BLaER1 treated with 17β-estradiol and CSF1 and Interleukin-3, amounts not matched to agents 10 nM and 100 nM (cell line): ENCODE results near the gene TUBD1.
"Not testable (repeated sequence)": the region's sequence is repeated elsewhere in the genome, so short reads cannot be mapped to it uniquely, and the experiment has no call there.

ENCODE experiments used
- H3K27ac ChIP-seq, 11 experiments: shearing (Covaris generic); formaldehyde crosslinking; 2 replicates each; pipeline ENCODE4 v1.8.1; 2022
- H3K27me3 ChIP-seq, 11 experiments: shearing (Covaris generic); formaldehyde crosslinking; 2 replicates each; pipeline ENCODE4 v1.8.1; 2022
- H3K36me3 ChIP-seq, 11 experiments: shearing (Covaris generic); formaldehyde crosslinking; 2 replicates each; pipeline ENCODE4 v1.8.1; 2022
- H3K4me1 ChIP-seq, 10 experiments: shearing (Covaris generic); formaldehyde crosslinking; 2 replicates each; pipeline ENCODE4 v1.8.1; 2022
- H3K4me2 ChIP-seq, 11 experiments: shearing (Covaris generic); formaldehyde crosslinking; 2 replicates each; pipeline ENCODE4 v1.8.1; 2022
- H3K4me3 ChIP-seq, 10 experiments: shearing (Covaris generic); formaldehyde crosslinking; 2 replicates each; pipeline ENCODE4 v1.8.1; 2022
- H3K9ac ChIP-seq, 11 experiments: shearing (Covaris generic); formaldehyde crosslinking; 2 replicates each; pipeline ENCODE4 v1.8.1; 2022
- H3K9me3 ChIP-seq, 11 experiments: shearing (Covaris generic); formaldehyde crosslinking; replicated peaks in 1 of 11; 2 replicates each; pipeline ENCODE4 v1.8.1; 2022
- H4K20me1 ChIP-seq, 11 experiments: shearing (Covaris generic); formaldehyde crosslinking; 2 replicates each; pipeline ENCODE4 v1.8.1; 2022
- Cebpa-rat ChIP-seq, 11 experiments: shearing (Covaris generic); IDR thresholded peaks; 2 replicates each; pipeline ENCODE4 v1.8.1; 2022

The TUBD1 gene

DNA sequence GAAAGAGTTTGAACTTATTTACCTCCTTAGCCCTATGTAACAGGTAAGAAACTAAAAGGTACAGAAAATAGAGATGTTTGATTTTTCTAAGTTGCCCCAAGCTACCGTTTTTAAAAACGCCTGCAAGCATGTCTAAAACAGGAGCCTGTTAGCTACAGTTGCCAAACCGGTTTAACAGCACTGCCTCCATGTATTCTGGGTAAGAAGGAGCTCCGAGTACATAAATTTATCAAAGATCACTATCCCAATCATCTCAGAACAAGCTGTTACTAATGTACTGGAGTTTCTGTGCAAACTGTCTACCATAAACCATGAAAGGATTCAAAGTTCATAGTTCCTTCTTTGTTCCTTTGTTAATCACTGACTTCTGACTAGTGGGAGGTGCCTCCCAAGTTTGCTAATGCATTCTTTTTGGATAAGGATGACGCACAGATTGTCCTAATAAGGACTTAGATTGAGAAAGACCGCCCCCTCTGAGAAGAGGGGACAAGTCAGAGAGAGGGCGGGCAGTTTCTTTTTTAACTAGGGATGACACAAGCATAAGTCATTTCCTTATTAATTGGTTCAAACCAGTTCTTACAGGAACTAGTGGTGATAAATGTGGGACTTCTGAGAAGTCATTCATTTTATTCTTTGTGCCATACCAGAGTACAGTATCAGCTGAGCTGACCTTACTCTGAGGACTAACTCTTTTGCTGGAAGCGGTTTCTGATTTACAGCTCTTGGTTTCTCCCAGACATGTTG lies 55.3 kb downstream of the TUBD1 start:
- Histone ChIP-seq H3K4me3 (peak overlapping the region; percentile 64 to 91 (median 76)), H3K9ac (peak overlapping the region; percentile 85 to 100 (median 92)), H3K4me2 (peak overlapping the region; percentile 67 to 94 (median 86)), H3K27ac (peak overlapping the region; percentile 88 to 100 (median 93)), H3K27me3 (no peaks in the 10 kb centered on the region), H3K9me3 (peaks cover 0 to 3% (median 0%) of the 10 kb centered on the region in 11 experiments; a peak in 3 of 22 replicates), H4K20me1 (peaks cover 0 to 39% (median 18%) of the 10 kb centered on the region in 11 experiments; a peak in 11 of 22 replicates), H3K36me3 (peaks cover 33 to 57% (median 45%) of the 10 kb centered on the region in 11 experiments), H3K4me1 (peaks cover 29 to 58% (median 43%) of the 10 kb centered on the region in 10 experiments)
- TF ChIP-seq Cebpa-rat (IDR thresholded peaks at IDR 0.05), result peak in 9 of 11 experiments; percentile 25 to 90 (median 69); a peak in 11 of 22 replicates

DNA sequence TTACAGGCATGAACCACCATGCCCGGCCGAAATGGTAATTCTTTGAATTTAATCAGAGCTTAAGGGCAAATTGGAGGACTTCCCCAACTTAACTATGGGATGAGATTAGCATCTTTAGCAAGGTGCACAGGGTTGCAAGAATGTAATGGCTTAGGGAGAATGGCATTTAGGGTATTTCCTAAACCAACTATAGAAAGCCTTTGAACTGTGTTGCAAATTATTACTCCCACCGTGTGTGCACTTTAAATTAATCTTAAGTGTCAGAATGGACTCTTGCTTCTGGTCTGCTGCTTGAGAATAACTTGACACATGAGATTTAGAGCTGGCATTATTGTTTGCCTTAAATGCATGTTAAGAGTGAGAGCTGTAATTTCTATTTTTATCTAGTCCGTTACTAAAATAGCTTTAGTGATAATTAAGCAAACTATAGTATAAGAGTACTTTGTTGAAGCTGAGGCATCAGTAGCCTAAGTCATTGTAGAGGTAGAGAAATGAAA lies 59.8 kb downstream of the TUBD1 start:
- no peaks in the 10 kb centered on the region for H3K9me3 ChIP-seq
- H3K27ac ChIP-seq, result peak overlapping the region in 4 of 11 experiments; percentile 9 to 26 (median 15); a peak in 2 of 22 replicates
- no peaks in the 10 kb centered on the region for H4K20me1 ChIP-seq
- H3K9ac ChIP-seq, result no peak overlapping the region
- no peak for TF ChIP-seq Cebpa-rat (IDR thresholded peaks at IDR 0.05)
- H3K4me2 ChIP-seq, result peak overlapping the region in 10 of 11 experiments; percentile 14 to 52 (median 30); a peak in 15 of 22 replicates
- H3K27me3 ChIP-seq, result no peaks in the 10 kb centered on the region
- peaks cover 60 to 92% (median 69%) of the 10 kb centered on the region in 10 experiments for H3K4me1 ChIP-seq
- peaks cover 0 to 12% (median 8%) of the 10 kb centered on the region in 11 experiments; a peak in 13 of 22 replicates for H3K36me3 ChIP-seq
- no peak overlapping the region for H3K4me3 ChIP-seq

DNA sequence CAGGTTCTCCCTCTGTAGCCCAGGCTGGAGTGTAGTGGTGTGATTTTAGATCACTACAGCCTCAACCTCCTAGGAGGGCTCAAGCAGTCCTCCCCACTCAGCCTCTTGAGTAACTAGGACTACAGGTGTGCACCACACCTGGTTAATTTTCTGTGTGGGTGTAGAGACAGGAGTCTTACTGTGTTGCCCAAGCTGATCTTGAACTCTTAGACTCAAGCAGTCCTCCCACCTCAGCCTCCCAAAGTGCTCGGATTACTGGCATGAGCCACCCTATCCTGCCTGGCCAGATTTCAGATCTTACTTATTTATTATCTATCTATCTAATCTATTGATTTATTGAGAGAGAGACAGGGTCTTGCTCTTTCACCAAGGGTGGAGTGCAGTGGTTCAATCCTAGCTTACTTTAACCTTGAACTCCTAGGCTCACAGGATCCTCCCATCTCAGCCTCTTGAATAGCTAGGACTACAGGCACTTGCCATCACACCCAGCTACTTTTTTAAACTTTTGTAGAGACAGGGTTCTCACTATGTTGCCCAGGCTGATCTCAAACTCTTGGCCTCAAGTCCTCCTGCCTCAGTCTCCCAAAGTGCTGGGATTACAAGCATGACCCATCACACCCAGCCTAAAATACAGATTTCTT lies 61.8 kb downstream of the TUBD1 start:
- Histone ChIP-seq H3K27ac (peak overlapping the region in 10 of 11 experiments; percentile 78 to 91 (median 86); a peak in 21 of 22 replicates), H3K4me2 (peak overlapping the region; percentile 77 to 93 (median 86)), H3K27me3 (no peaks in the 10 kb centered on the region), H3K4me1 (peaks cover 66 to 97% (median 74%) of the 10 kb centered on the region in 10 experiments), H3K4me3 (peak overlapping the region in 1 of 10 experiments; percentile 7; a peak in 1 of 20 replicates), H4K20me1 (no peaks in the 10 kb centered on the region), H3K9me3 (no peaks in the 10 kb centered on the region), H3K36me3 (peaks cover 0 to 13% (median 8%) of the 10 kb centered on the region in 11 experiments; a peak in 12 of 22 replicates), H3K9ac (peak overlapping the region in 10 of 11 experiments; percentile 31 to 80 (median 73); a peak in 14 of 22 replicates)
- TF ChIP-seq Cebpa-rat (IDR thresholded peaks at IDR 0.05), result no peak

DNA sequence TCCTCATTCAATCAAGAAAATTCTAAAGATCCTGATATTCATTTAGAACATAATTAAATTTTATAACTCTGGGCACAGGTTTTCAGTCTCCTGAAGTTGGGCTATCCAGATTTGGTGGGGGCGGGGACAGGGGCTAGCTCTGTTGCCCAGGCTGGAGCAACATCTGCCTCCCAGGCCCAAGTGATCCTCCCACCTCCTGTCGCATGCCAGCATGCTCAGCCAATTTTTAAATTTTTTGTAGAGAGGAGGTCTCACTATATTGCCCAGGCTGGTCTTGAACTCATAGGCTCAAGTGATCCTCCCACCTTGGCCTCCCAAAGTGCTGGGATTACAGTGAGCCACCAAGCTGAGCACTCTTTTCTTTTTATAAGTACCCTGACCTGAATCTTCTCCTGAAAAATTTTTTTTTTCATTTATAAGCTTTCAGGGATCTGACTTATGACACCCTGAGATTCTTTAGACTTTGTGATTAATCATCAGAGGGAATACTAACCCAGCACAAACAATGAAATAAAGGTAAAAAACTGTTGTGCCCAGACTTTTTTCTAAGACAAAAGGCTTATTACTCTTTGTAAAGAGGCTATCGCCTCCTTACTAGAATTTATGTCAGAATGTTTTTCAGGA lies 62.6 kb downstream of the TUBD1 start:
- Histone ChIP-seq H3K4me1 (peaks cover 74 to 97% (median 81%) of the 10 kb centered on the region in 10 experiments), H3K9ac (peak overlapping the region; percentile 69 to 80 (median 74)), H3K9me3 (no peaks in the 10 kb centered on the region), H3K27ac (peak overlapping the region; percentile 68 to 91 (median 86); a peak in 21 of 22 replicates), H3K4me3 (peak overlapping the region; percentile 28 to 60 (median 44); a peak in 16 of 20 replicates), H3K4me2 (peak overlapping the region; percentile 77 to 93 (median 86)), H3K36me3 (peaks cover 0 to 16% (median 10%) of the 10 kb centered on the region in 11 experiments; a peak in 14 of 22 replicates), H3K27me3 (no peaks in the 10 kb centered on the region), H4K20me1 (no peaks in the 10 kb centered on the region)
- no peak for TF ChIP-seq Cebpa-rat (IDR thresholded peaks at IDR 0.05)

- Histone ChIP-seq H4K20me1 (no peaks in the 10 kb centered on the region), H3K4me2 (peak overlapping the region; percentile 77 to 93 (median 86)), H3K27me3 (no peaks in the 10 kb centered on the region), H3K9me3 (no peaks in the 10 kb centered on the region; a peak in 1 of 22 replicates), H3K9ac (peak overlapping the region; percentile 70 to 80 (median 74)), H3K27ac (peak overlapping the region; percentile 68 to 91 (median 86)), H3K4me1 (peaks cover 79 to 97% (median 85%) of the 10 kb centered on the region in 10 experiments), H3K36me3 (peaks cover 0 to 20% (median 7%) of the 10 kb centered on the region in 11 experiments; a peak in 16 of 22 replicates), H3K4me3 (peak overlapping the region; percentile 28 to 60 (median 44); a peak in 18 of 20 replicates)
- TF ChIP-seq Cebpa-rat (IDR thresholded peaks at IDR 0.05), result peak in 2 of 11 experiments; percentile 1 to 6; a peak in 1 of 22 replicates
Measured at GRCh38 chr17:59829217-59830006, 63.3 kb downstream of the TUBD1 start.

DNA sequence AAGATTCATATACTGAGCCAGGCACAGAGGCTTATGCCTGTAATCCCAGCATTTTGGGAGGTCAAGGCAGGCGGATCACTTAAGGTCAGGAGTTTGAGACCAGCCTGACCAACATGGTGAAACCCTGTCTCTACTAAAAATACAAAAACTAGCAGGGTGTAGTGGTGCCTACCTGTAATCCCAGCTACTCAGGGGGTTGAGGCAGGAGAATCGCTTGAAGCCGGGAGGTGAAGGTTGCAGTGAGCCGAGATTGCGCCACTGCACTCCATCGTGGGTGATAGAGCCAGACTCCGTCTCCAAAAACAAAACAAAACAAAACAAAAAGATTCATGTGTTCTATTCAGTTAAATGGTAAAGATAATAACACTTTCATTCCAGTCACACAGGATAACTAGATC lies 63.9 kb downstream of the TUBD1 start:
- H3K27me3 ChIP-seq, H3K9me3 ChIP-seq, H4K20me1 ChIP-seq: not testable (repeated sequence)
- peak overlapping the region; percentile 68 to 91 (median 86) for H3K27ac ChIP-seq
- H3K4me1 ChIP-seq, result peaks cover 79 to 96% (median 86%) of the 10 kb centered on the region in 10 experiments
- peak overlapping the region; percentile 77 to 93 (median 86) for H3K4me2 ChIP-seq
- TF ChIP-seq Cebpa-rat (IDR thresholded peaks at IDR 0.05), result peak in 2 of 11 experiments; percentile 39 to 48; a peak in 1 of 22 replicates
- H3K4me3 ChIP-seq, result peak overlapping the region; percentile 26 to 60 (median 37); a peak in 17 of 20 replicates
- H3K36me3 ChIP-seq, result peaks cover 0 to 20% (median 6%) of the 10 kb centered on the region in 11 experiments; a peak in 13 of 22 replicates
- H3K9ac ChIP-seq, result peak overlapping the region; percentile 70 to 80 (median 74)

GRCh38 chr17:59828478-59828760 lies 64.3 kb downstream of the TUBD1 start:
- Histone ChIP-seq H3K4me2 (peak overlapping the region; percentile 77 to 93 (median 86)), H3K9me3 (no peaks in the 10 kb centered on the region; a peak in 1 of 22 replicates), H3K9ac (peak overlapping the region; percentile 70 to 80 (median 74)), H3K4me1 (peaks cover 79 to 93% (median 86%) of the 10 kb centered on the region in 10 experiments), H3K27me3 (no peaks in the 10 kb centered on the region), H3K36me3 (peaks cover 0 to 23% (median 9%) of the 10 kb centered on the region in 11 experiments; a peak in 13 of 22 replicates), H3K4me3 (peak overlapping the region in 8 of 10 experiments; percentile 32 to 60 (median 42); a peak in 14 of 20 replicates), H4K20me1 (no peaks in the 10 kb centered on the region), H3K27ac (peak overlapping the region; percentile 68 to 91 (median 86))
- no peak for TF ChIP-seq Cebpa-rat (IDR thresholded peaks at IDR 0.05)
